LHCN-M2 (cell line): ENCODE data around the gene GNG4. TPM values are rescaled to one million over a fixed set of nuclear protein-coding genes. Genes with fewer than 3 reads are reported as not detected.
"Not testable (repeated sequence)": the region's sequence is repeated elsewhere in the genome, so short reads cannot be mapped to it uniquely, and the experiment has no call there.

Experiments
- DNase-seq: peaks from one replicate; pipeline ENCODE4 v3.0.0-alpha.2; 2012; ENCODE audit warnings: low read depth
- total RNA-seq: library from RNA; depleted of rRNA; stranded (reverse); fragments of >200 nt; gene quantifications from 2 replicates; pipeline ENCODE4 v1.2.3, GENCODE V29; 2014

Gene GNG4
- total RNA-seq, 1 experiment from 2014 or later = 0.11 TPM

DNA sequence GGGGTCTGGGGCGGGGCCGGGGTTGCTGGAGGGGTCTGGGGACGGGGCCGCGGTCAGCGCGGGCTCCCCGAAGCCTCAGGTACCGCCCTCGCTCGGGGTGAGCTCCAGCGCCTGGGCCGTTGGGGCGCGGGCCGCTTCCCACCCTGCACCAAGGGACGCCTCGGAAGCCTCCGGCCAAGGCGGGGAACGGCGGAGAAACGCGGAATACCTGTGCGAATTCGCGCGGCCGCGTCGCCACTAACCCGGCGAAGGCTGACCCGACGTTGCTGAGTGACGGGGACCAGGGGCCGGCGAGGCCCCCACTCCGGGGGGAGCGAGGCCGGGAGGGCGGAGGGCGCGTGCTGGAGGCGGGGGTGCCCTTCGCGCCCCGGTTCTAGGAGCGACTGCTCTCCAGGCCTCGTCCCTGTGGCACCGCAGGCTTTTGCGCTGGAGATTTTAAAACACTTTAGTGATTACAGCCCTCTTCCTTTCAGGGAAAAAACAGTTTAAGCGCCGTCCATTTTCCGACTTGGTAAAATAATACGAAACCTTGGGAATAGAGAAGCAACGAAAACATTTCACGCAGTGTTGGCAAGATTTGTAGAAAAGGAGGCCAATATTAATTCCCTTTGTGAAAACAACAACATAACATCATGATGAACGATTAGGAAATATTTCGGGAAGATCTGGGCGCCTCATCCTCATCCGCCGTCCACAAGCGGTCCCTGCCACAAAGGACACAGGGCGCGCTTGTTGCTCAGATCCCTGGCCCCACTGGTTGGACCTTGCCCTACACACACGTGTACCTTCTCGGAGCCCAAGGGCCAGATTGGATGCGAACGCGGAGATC lies 971 bp upstream of the GNG4 start:
- no peak for DNase-seq

- peak; percentile 53 for DNase-seq
Measured at GRCh38 chr1:235648954-235649367, 623 bp downstream of the GNG4 start.

GRCh38 chr1:235648407-235648907 lies 1.1 kb downstream of the GNG4 start:
- no peak for DNase-seq

GRCh38 chr1:235647537-235647936 lies 2.0 kb downstream of the GNG4 start:
- DNase-seq = not testable (repeated sequence)

DNA sequence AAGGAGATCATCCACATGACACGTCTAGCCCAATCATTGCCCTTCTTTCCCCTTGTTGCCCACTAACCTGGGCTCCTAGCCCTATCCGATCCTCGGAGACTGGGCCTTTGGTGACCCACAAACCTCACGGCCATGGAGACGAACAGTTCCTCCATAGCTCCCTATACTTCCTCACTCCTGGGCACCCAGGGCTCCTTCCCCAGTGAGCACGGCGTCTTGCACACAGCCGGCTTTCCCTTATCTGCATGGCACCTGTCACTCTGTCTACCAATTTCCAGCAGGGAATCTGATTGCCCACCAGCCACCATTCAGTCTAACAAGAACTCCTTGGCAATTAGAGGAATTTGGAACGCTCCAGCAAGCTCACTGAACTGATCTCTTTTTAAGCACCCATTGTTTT lies 3.1 kb downstream of the GNG4 start:
- DNase-seq = no peak

DNA sequence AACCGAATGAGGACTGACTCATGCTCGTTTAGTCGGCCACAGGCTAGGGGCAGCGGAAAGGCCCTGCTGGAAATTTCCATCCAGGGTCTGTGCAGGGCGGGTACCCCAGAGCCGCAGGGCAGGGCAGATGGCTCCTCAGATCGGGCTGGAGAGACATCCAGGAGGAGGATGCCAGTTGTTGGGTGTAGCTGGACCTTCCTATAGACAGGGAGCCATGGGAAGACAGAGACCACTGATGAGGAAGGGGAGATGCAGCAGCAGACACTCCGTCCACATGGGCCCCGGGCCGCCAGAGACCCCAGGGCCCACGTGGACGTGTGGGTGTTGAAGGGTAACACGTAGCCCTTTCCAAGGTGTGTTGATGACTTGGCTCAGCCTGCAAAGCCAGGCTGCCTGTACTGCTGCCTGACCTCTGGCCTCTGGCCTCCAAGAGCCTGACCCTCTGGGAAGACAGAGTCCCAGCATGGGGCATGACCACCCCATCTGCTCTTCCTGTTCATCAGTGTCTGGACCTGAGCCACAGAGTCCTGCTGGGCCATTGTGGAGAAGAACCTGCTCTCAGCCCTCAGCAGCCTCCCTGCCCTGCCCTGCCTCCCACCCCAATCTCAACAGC lies 4.8 kb downstream of the GNG4 start:
- no peak for DNase-seq

DNA sequence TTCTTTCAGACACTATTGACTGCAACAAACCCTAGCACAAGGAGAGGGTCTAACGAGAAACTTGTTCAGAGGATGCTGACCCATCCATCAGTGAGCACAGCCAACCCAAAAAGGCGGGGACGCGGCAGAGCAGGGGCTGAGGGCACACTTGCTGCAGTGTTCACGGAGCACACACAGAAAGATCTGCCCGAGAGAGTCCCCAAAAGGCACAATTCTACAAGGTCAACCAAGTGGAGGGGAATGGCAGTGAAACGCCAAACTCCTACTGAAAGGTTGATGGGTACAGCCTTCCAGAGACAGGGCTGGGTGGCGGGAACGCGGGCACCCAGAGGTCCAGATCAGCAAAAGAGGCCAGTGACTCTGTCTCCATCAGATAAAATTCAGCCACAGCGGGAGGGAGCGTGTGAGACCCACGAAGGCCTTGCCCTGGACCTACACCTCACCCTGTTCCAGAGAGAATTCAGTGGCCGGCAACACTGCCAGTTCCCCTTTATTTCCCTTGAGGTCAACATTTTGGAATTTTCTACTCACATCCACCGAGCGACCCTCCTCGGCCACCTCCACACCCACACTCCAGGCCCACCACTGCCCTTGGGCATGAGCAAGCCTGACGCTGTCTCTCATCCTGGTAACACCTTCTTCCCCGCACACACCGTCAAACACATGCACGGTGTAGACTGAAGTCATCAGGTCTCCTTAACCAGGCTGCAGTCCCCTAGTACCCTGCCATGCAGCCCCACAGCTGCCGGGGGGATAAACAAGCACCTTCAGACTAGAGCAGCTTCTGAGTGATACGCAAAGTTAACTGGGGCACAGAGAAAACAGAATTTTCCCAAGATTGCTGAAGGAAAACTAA lies 5.5 kb downstream of the GNG4 start:
- no peak for DNase-seq

- DNase-seq = no peak
Measured at GRCh38 chr1:235642943-235643371, 6.6 kb downstream of the GNG4 start.

GRCh38 chr1:235642011-235642942 lies 7.3 kb downstream of the GNG4 start:
- DNase-seq = no peak

- DNase-seq = no peak
Measured at GRCh38 chr1:235640580-235640979, 9.0 kb downstream of the GNG4 start.

DNA sequence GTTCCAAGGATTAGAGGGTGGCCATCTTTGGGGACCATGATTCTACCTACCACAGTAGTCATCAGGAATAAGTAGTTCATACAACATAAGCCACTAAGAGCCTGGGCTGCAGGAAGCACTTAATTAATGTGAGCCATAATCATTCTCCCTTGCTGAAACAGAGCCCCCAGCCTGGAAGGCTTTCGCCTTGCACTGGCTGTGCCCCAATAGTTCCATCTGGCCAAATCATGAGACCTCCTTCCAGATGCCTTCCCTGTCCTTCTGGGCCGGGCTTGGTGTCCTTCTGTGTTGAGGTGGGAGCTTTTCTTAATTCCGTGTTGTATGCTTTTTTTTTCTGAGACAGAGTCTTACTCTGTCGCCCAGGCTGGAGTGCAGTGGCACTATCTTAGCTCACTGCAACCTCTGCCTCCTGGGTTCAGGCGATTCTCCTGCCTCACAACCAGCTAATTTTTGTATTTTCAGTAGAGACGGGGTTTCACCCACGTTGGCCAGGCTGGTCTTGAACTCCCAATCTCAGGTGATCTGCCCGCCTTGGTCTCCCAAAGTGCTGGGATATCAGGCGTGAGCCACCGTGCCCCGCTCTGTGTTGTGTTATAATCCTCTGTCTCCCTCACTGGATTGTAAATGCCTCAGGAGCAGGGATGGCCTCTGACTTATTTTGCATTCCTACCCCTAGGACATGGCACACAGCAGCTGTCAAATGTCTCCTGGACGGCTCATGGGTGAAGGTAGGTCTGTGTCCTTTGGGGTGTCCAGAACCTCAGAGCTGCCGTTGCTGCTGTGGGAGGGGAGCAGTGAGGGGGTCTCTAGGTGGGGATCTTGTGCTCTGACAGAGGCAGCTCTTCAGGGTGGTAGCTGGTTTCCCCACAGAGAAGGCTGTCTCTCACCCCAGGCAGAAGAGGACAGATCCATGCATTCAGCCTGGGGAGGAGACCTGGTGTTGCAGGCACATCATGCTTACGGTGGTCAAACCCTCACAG lies 10.1 kb downstream of the GNG4 start:
- no peak for DNase-seq

GRCh38 chr1:235638612-235639011 lies 11.0 kb downstream of the GNG4 start:
- DNase-seq = not testable (repeated sequence)

DNA sequence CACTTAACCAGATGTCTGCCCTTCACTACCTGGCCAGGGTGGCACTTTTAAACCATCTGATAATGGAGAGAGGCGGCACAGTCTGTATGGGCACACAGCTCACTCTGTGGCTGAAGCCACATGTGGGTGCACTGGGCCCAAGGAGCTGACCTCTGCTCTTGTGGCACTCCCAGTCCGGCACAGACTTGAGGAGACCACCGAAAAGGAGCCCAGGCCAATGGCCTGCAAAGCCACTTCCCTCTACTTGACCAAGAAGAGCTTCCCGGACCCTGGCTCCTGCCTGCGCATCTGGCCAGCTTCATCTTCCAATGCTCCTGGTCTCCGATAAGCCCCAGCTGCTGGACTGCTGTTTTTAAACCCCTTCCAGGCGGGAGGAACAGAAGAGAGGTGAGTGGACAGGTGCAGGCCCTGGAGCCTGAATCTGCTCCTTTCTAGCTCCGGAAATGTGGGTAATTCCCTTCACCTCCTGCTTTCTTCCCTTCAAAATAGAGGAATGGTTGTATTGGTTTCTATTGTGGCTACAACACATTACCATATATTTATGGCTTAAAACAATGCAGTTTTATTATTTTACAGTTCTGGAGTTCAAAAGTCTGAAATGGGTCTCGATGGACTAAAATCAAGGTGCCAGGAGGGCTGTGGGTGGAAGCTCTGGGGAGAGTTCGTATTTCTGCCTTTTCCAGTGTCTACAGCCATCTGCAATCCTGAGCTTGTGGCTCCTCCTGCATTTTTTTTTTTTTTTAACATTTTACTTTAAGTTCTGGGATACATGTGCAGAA lies 11.6 kb downstream of the GNG4 start:
- DNase-seq = no peak

- no peak for DNase-seq
Measured at GRCh38 chr1:235635938-235636662, 13.5 kb downstream of the GNG4 start.

DNA sequence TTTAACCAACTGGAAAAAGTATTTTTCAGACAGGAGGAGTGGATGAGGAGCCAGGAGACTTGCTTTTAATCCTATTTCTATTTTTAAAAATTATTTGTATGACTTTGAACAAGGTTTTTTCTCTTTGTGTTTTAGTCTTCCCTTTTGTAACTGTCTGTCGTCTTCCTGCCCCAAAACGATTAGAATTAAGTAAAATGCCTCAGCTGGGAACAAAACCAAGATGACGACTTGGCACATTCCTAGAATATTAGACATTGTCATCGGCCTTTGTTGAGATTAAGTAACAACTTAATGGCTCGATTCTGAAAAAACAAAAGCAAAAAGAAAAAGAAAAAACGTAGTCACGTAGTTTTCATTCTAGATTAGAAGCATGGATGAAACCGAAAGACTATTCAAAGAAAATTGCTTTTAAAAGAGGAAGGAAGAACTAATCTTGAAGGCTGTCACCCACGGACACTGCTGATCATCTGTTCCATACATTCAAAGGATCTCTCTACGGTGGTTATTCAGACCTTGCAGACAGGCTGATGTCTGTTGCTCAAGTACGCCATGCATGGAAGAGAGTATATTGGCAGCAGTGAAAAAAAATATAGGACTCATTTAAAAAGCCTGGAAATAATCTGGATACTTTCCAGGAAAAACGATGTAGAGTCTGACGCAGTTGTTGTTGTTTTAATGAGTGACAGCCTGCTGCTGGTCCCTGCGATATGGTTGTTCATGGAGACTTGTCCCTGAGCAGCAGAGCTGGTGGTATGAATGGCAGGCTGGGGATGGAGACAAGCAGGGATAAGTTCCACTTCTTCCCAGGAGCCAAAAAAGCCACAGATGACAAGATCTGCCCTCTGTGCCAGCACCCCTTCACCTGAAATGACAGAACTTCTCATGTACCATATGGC lies 16.8 kb downstream of the GNG4 start:
- peak; percentile 61 for DNase-seq

GRCh38 chr1:235631816-235632215 lies 17.8 kb downstream of the GNG4 start:
- no peak for DNase-seq
